WTC11 (cell line): ENCODE data around the gene GLT6D1.

Source experiments
- AFF4 ChIP-seq: sonication (generic); formaldehyde crosslinking; IDR thresholded peaks from 2 replicates; pipeline ENCODE4 v1.8.1; 2023; ENCODE audit warnings: mild to moderate bottlenecking, missing genetic modification reagents, borderline replicate concordance
- CTCF ChIP-seq: fragments of 200-600 bp; IDR thresholded peaks from 2 replicates; pipeline ENCODE4 v1.8.0; 2022; ENCODE audit warnings: antibody characterized with exemption
- E2F1 ChIP-seq: sonication (generic); formaldehyde crosslinking; IDR thresholded peaks from 2 replicates; pipeline ENCODE4 v1.8.0; 2022; ENCODE audit warnings: mild to moderate bottlenecking, missing genetic modification reagents
- NR2C2 ChIP-seq: sonication (generic); formaldehyde crosslinking; IDR thresholded peaks from 2 replicates; pipeline ENCODE4 v1.8.0; 2022; ENCODE audit warnings: mild to moderate bottlenecking, missing genetic modification reagents
- ZNF281 ChIP-seq: sonication (generic); formaldehyde crosslinking; IDR thresholded peaks from 2 replicates; pipeline ENCODE4 v1.8.0; 2023; ENCODE audit warnings: mild to moderate bottlenecking, missing genetic modification reagents

- TF ChIP-seq CTCF (no peak), AFF4 (no peak), E2F1 (CRISPR knock-in tag) (no peak), ZNF281 (CRISPR knock-in tag) (no peak), NR2C2 (CRISPR knock-in tag) (no peak)
These were observed 27.5 kb downstream of the GLT6D1 start for GRCh38 chr9:135611875-135612209.
